Vagina (tissue), 2 donors: Measurements from ENCODE around the gene OPHN1.

ENCODE experiments used
- POLR2A ChIP-seq, 2 donors: fragments of 450-650 bp; IDR thresholded peaks; one replicate each; pipeline ENCODE4 v1.6.1; 2017; ENCODE audit warnings: antibody characterized with exemption in 2 of 2, mild to moderate bottlenecking in 2 of 2, moderate library complexity in 2 of 2
- POLR2AphosphoS5 ChIP-seq, 2 donors: sonication (generic); formaldehyde crosslinking; IDR thresholded peaks; one replicate each; pipeline ENCODE4 v1.9.0; 2017; ENCODE audit warnings: antibody characterized with exemption in 2 of 2, mild to moderate bottlenecking in 2 of 2, low read depth in 1 of 2; ENCODE audit not compliant: insufficient read depth in 1 of 2
- TF ChIP-seq, protein P1 (sequence below), 3 experiments: fragments of 450-650 bp in 2 of 3; fragments of 200-600 bp in 1 of 3; sonication (generic) in 1 of 3; IDR thresholded peaks; one replicate each; pipeline ENCODE4 v1.5.1; 2017 to 2019; ENCODE audit warnings: antibody characterized with exemption in 3 of 3, mild to moderate bottlenecking in 2 of 3, moderate library complexity in 2 of 3

DNA sequence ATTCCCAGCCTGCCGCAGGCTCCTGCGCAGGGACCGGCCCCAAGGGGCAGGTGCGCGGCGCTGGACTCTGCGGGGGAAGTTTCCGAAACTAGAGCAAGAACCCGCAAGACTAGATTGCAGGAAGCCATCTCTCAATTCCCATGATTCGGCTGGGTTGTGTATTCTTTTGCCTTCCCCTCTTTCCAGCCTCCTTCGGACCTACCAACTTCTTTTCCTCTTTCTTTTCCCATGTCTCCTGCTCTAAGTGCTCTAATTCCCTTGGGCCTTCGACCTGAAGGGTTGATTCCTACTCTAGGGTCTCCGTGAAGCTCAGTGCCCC, 645 bp upstream of the OPHN1 start:
- TF ChIP-seq, protein P1, sequence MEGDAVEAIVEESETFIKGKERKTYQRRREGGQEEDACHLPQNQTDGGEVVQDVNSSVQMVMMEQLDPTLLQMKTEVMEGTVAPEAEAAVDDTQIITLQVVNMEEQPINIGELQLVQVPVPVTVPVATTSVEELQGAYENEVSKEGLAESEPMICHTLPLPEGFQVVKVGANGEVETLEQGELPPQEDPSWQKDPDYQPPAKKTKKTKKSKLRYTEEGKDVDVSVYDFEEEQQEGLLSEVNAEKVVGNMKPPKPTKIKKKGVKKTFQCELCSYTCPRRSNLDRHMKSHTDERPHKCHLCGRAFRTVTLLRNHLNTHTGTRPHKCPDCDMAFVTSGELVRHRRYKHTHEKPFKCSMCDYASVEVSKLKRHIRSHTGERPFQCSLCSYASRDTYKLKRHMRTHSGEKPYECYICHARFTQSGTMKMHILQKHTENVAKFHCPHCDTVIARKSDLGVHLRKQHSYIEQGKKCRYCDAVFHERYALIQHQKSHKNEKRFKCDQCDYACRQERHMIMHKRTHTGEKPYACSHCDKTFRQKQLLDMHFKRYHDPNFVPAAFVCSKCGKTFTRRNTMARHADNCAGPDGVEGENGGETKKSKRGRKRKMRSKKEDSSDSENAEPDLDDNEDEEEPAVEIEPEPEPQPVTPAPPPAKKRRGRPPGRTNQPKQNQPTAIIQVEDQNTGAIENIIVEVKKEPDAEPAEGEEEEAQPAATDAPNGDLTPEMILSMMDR (IDR thresholded peaks at IDR 0.05), result no peak
- TF ChIP-seq POLR2A (IDR thresholded peaks at IDR 0.05), result no peak
- TF ChIP-seq POLR2AphosphoS5 (IDR thresholded peaks at IDR 0.05; ENCODE audit: insufficient read depth in 1 of 2, low read depth in 1 of 2), result no peak
